BLaER1 treated with 17β-estradiol and CSF1 and Interleukin-3, amounts not matched to agents 10 nM and 100 nM (cell line): ENCODE measurements around the gene AUP1.

Experiments used
- H3K27ac ChIP-seq, 11 experiments: shearing (Covaris generic); formaldehyde crosslinking; 2 replicates each; pipeline ENCODE4 v1.8.1; 2022
- H3K27me3 ChIP-seq, 11 experiments: shearing (Covaris generic); formaldehyde crosslinking; 2 replicates each; pipeline ENCODE4 v1.8.1; 2022
- H3K36me3 ChIP-seq, 11 experiments: shearing (Covaris generic); formaldehyde crosslinking; 2 replicates each; pipeline ENCODE4 v1.8.1; 2022
- H3K4me1 ChIP-seq, 10 experiments: shearing (Covaris generic); formaldehyde crosslinking; 2 replicates each; pipeline ENCODE4 v1.8.1; 2022
- H3K4me2 ChIP-seq, 11 experiments: shearing (Covaris generic); formaldehyde crosslinking; 2 replicates each; pipeline ENCODE4 v1.8.1; 2022
- H3K4me3 ChIP-seq, 10 experiments: shearing (Covaris generic); formaldehyde crosslinking; 2 replicates each; pipeline ENCODE4 v1.8.1; 2022
- H3K9ac ChIP-seq, 11 experiments: shearing (Covaris generic); formaldehyde crosslinking; 2 replicates each; pipeline ENCODE4 v1.8.1; 2022
- H3K9me3 ChIP-seq, 11 experiments: shearing (Covaris generic); formaldehyde crosslinking; replicated peaks in 1 of 11; 2 replicates each; pipeline ENCODE4 v1.8.1; 2022
- H4K20me1 ChIP-seq, 11 experiments: shearing (Covaris generic); formaldehyde crosslinking; 2 replicates each; pipeline ENCODE4 v1.8.1; 2022
- Cebpa-rat ChIP-seq, 11 experiments: shearing (Covaris generic); IDR thresholded peaks; 2 replicates each; pipeline ENCODE4 v1.8.1; 2022

The AUP1 gene

DNA sequence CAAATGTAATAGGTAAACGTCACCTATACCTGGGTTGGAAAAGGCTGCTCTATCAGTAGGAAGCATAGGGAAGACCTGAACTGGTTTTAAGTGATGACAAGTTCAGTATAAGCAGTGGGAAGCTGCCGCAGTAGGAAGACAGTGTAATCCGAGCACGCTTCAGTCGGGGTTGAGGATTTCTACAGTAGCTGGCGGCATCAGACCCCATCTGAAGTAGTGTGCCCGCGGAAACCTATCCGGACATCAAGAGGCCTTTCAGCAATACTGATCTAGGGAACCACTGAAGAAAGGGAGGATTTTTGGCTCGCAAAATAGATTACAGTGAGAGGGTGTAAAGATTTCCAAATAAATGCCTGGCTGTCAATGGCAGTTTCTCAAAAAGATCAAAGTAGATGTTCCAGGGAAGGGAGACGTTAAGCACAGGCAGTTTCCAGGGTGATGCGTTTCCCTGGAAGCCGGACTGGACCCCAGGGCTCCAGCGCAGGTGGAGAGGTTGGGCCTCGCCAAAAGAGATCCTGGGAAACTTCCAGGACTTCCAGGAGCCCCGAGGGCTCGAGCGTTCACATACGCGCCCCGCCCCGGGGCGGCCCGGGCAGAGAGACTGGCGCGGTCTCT, 18.9 kb upstream of the AUP1 start:
- Histone ChIP-seq H3K4me1 (peaks cover 14 to 21% (median 19%) of the 10 kb centered on the region in 10 experiments), H4K20me1 (no peaks in the 10 kb centered on the region), H3K4me3 (peak overlapping the region in 4 of 10 experiments; percentile 26 to 44 (median 32); a peak in 5 of 20 replicates), H3K9me3 (peaks cover 19 to 26% (median 22%) of the 10 kb centered on the region in 11 experiments), H3K36me3 (peaks cover 0 to 31% (median 6%) of the 10 kb centered on the region in 11 experiments; a peak in 11 of 22 replicates), H3K27ac (no peak overlapping the region), H3K9ac (no peak overlapping the region), H3K27me3 (peaks cover 54 to 73% (median 66%) of the 10 kb centered on the region in 11 experiments), H3K4me2 (no peak overlapping the region)
- TF ChIP-seq Cebpa-rat (IDR thresholded peaks at IDR 0.05), result no peak

- no peak overlapping the region for H3K27ac ChIP-seq
- peaks cover 0 to 23% (median 6%) of the 10 kb centered on the region in 11 experiments; a peak in 11 of 22 replicates for H3K36me3 ChIP-seq
- no peak for TF ChIP-seq Cebpa-rat (IDR thresholded peaks at IDR 0.05)
- peaks cover 19 to 26% (median 22%) of the 10 kb centered on the region in 11 experiments for H3K9me3 ChIP-seq
- no peak overlapping the region for H3K9ac ChIP-seq
- H3K4me1 ChIP-seq, result no peaks in the 10 kb centered on the region; a peak in 2 of 20 replicates
- H3K4me2 ChIP-seq, result no peak overlapping the region
- no peaks in the 10 kb centered on the region for H4K20me1 ChIP-seq
- H3K4me3 ChIP-seq, result no peak overlapping the region
- H3K27me3 ChIP-seq, result peaks cover 41 to 64% (median 57%) of the 10 kb centered on the region in 11 experiments
Observed at GRCh38 chr2:74546004-74546403, 16.5 kb upstream of the AUP1 start.

- no peak for TF ChIP-seq Cebpa-rat (IDR thresholded peaks at IDR 0.05)
- Histone ChIP-seq H3K36me3 (peaks cover 0 to 12% (median 6%) of the 10 kb centered on the region in 11 experiments; a peak in 10 of 22 replicates), H3K4me2 (no peak overlapping the region), H3K9ac (no peak overlapping the region), H3K4me3 (no peak overlapping the region), H3K4me1 (peaks cover 0 to 1% (median 0%) of the 10 kb centered on the region in 10 experiments; a peak in 6 of 20 replicates), H3K27ac (no peak overlapping the region), H4K20me1 (no peaks in the 10 kb centered on the region), H3K27me3 (peaks cover 28 to 50% (median 43%) of the 10 kb centered on the region in 11 experiments), H3K9me3 (peaks cover 10 to 17% (median 16%) of the 10 kb centered on the region in 11 experiments)
Observed at GRCh38 chr2:74544634-74545033, 15.1 kb upstream of the AUP1 start.

- Histone ChIP-seq H4K20me1 (no peaks in the 10 kb centered on the region), H3K9me3 (peaks cover 0 to under 1% (median 0%) of the 10 kb centered on the region in 11 experiments; a peak in 1 of 22 replicates), H3K27me3 (peaks cover 11 to 33% (median 26%) of the 10 kb centered on the region in 11 experiments), H3K4me1 (peaks cover 8 to 12% (median 10%) of the 10 kb centered on the region in 10 experiments; a peak in 19 of 20 replicates), H3K9ac (no peak overlapping the region), H3K4me3 (no peak overlapping the region), H3K36me3 (no peaks in the 10 kb centered on the region; a peak in 1 of 22 replicates), H3K4me2 (no peak overlapping the region), H3K27ac (no peak overlapping the region)
- no peak for TF ChIP-seq Cebpa-rat (IDR thresholded peaks at IDR 0.05)
Observed at GRCh38 chr2:74542978-74543377, 13.5 kb upstream of the AUP1 start.

GRCh38 chr2:74540291-74540690, 10.8 kb upstream of the AUP1 start:
- Histone ChIP-seq H3K4me3 (no peak overlapping the region), H3K9ac (no peak overlapping the region), H3K36me3 (no peaks in the 10 kb centered on the region; a peak in 1 of 22 replicates), H3K9me3 (no peaks in the 10 kb centered on the region), H3K4me2 (no peak overlapping the region), H4K20me1 (no peaks in the 10 kb centered on the region), H3K27ac (no peak overlapping the region), H3K27me3 (peaks cover 0 to 7% (median 0%) of the 10 kb centered on the region in 11 experiments; a peak in 6 of 22 replicates), H3K4me1 (peaks cover 8 to 12% (median 10%) of the 10 kb centered on the region in 10 experiments; a peak in 19 of 20 replicates)
- no peak for TF ChIP-seq Cebpa-rat (IDR thresholded peaks at IDR 0.05)

- H4K20me1 ChIP-seq, result no peaks in the 10 kb centered on the region
- H3K4me1 ChIP-seq, result peaks cover 8 to 14% (median 10%) of the 10 kb centered on the region in 10 experiments; a peak in 19 of 20 replicates
- no peak overlapping the region for H3K9ac ChIP-seq
- peaks cover 0 to 7% (median 4%) of the 10 kb centered on the region in 11 experiments; a peak in 16 of 22 replicates for H3K36me3 ChIP-seq
- peak in 4 of 11 experiments; percentile 19 to 77 (median 38); a peak in 3 of 22 replicates for TF ChIP-seq Cebpa-rat (IDR thresholded peaks at IDR 0.05)
- no peak overlapping the region for H3K4me3 ChIP-seq
- no peaks in the 10 kb centered on the region for H3K27me3 ChIP-seq
- H3K9me3 ChIP-seq, result no peaks in the 10 kb centered on the region
- H3K4me2 ChIP-seq, result peak overlapping the region; percentile 44 to 82 (median 63)
- no peak overlapping the region for H3K27ac ChIP-seq
Observed at GRCh38 chr2:74538881-74539339, 9.4 kb upstream of the AUP1 start.

GRCh38 chr2:74537140-74537539, 7.6 kb upstream of the AUP1 start:
- Histone ChIP-seq H4K20me1 (peaks cover 0 to 5% (median 0%) of the 10 kb centered on the region in 11 experiments; a peak in 1 of 22 replicates), H3K27me3 (no peaks in the 10 kb centered on the region), H3K4me2 (no peak overlapping the region), H3K27ac (no peak overlapping the region), H3K4me1 (peaks cover 12 to 19% (median 15%) of the 10 kb centered on the region in 10 experiments; a peak in 19 of 20 replicates), H3K36me3 (peaks cover 15 to 24% (median 21%) of the 10 kb centered on the region in 11 experiments), H3K9ac (no peak overlapping the region), H3K4me3 (no peak overlapping the region), H3K9me3 (no peaks in the 10 kb centered on the region)
- no peak for TF ChIP-seq Cebpa-rat (IDR thresholded peaks at IDR 0.05)

DNA sequence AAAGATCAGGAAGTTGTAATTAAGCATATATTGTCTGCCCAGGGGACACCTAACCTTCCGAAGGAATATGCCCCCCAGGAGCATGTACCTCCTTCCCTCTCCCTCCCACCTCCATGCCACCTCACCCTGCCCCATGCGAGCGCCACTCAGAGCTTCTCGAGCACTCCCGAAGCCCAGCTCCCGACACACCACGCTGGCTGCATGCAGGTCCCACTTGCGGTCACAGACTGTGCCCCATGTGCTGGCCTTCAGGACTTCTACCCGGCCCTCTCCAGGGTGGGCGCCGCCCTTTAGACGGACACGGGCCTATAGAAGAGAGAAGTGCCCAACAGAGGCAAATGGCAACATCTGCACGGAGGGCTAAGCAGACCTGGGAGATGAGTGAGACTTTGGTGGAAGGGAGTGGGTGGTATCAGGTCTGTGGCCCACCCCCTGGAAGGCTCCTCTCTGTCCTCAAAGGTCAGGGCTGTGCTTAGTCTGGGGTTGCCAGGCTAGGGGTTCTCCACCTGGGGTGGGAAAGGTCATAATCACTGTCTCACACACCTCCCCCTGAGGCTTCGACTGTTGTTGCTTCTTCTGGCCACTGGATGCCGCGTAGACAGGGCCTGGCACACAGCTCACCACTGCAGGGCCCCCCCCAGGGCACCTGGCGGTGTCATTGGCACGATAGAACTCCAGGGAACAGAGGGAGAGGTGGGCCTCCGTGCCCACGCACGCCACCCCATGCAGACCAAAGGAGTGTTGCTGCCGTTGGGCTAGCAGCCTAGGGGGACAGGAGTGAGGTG, 6.9 kb upstream of the AUP1 start:
- H3K9ac ChIP-seq, result no peak overlapping the region
- no peak overlapping the region for H3K4me2 ChIP-seq

More for the DNA sequence above, 6.9 kb upstream of the AUP1 start:
- H3K27ac ChIP-seq, result no peak overlapping the region
- TF ChIP-seq Cebpa-rat (IDR thresholded peaks at IDR 0.05), result no peak
- peaks cover 15 to 25% (median 21%) of the 10 kb centered on the region in 11 experiments for H3K36me3 ChIP-seq
- no peaks in the 10 kb centered on the region for H3K9me3 ChIP-seq
- peaks cover 0 to 5% (median 0%) of the 10 kb centered on the region in 11 experiments; a peak in 3 of 22 replicates for H4K20me1 ChIP-seq
- no peaks in the 10 kb centered on the region for H3K27me3 ChIP-seq
- H3K4me1 ChIP-seq, result peaks cover 20 to 26% (median 22%) of the 10 kb centered on the region in 10 experiments
- H3K4me3 ChIP-seq, result no peak overlapping the region
